Uterus (tissue), 2 donors: ENCODE measurements around the gene MOB3A.

Source experiments
- POLR2A ChIP-seq, 2 donors: fragments of 450-650 bp; IDR thresholded peaks; one replicate each; pipeline ENCODE4 v1.6.1; 2016; ENCODE audit warnings: antibody characterized with exemption in 2 of 2, mild to moderate bottlenecking in 1 of 2, moderate library complexity in 1 of 2
- TF ChIP-seq, protein P1 (sequence below), 4 experiments: fragments of 200-600 bp in 2 of 4; fragments of 450-650 bp in 2 of 4; sonication (generic) in 2 of 4; IDR thresholded peaks; one replicate each; pipeline ENCODE4 v1.5.1; 2016 to 2019; ENCODE audit warnings: antibody characterized with exemption in 4 of 4, mild to moderate bottlenecking in 2 of 4, moderate library complexity in 1 of 4

DNA sequence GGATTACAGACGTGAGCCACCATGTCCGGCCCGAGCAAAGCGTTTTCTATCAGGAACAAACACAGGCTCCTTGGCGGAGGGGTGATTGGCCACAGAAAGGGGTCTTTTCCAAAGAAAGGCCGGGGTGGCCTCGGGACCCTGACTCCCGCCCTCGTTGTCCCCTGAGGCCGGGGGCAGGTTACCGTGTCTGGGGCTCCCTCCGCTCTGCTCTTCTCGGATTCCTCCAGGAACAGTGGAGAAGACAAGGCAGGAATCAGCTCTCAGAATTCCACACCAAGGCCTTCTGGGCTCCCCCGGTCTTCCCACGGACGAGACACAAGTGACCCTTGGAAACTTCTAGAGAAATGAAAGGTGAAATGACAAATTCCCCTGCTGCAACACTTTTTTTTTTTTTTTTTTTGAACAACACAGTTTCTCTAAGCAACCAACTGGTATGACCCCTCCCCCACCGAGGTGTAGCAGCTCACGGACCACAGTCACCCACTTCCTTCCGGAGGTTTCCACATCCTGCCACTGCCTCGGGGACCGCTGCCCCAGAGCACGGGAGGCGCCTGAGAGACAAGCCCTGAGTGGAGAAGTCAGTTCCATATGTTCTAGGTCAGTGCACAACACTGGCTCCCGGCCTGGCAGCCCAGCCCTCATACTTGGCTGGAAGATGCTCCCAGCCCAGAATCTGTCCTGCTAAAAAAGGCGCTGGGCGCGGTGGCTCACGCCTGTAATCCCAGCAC lies 11.0 kb downstream of the MOB3A start:
- TF ChIP-seq, protein P1, sequence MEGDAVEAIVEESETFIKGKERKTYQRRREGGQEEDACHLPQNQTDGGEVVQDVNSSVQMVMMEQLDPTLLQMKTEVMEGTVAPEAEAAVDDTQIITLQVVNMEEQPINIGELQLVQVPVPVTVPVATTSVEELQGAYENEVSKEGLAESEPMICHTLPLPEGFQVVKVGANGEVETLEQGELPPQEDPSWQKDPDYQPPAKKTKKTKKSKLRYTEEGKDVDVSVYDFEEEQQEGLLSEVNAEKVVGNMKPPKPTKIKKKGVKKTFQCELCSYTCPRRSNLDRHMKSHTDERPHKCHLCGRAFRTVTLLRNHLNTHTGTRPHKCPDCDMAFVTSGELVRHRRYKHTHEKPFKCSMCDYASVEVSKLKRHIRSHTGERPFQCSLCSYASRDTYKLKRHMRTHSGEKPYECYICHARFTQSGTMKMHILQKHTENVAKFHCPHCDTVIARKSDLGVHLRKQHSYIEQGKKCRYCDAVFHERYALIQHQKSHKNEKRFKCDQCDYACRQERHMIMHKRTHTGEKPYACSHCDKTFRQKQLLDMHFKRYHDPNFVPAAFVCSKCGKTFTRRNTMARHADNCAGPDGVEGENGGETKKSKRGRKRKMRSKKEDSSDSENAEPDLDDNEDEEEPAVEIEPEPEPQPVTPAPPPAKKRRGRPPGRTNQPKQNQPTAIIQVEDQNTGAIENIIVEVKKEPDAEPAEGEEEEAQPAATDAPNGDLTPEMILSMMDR (IDR thresholded peaks at IDR 0.05): no peak
- TF ChIP-seq POLR2A (IDR thresholded peaks at IDR 0.05): no peak
